Activated CD8-positive, alpha-beta T cell treated with anti-CD3 and anti-CD28 coated beads, Interleukin-2, amount 10 ng/mL, durations not matched to agents 7 days and 5 days (primary cell): ENCODE results near the gene FOLR3. TPM values are rescaled to one million over a fixed set of nuclear protein-coding genes. Genes with fewer than 3 reads are reported as not detected.
"Not testable (repeated sequence)": the region's sequence is repeated elsewhere in the genome, so short reads cannot be mapped to it uniquely, and the experiment has no call there.

Source experiments
- ATAC-seq: fragments of 150-1000 bp; cut with Tn5 transposase; one replicate; pipeline ENCODE4 v1.10.0; 2021; ENCODE audit warnings: moderate library complexity
- CTCF ChIA-PET: fragments of 350-600 bp; sonication (Branson Sonifier 250); formaldehyde crosslinking; loops from one replicate; lab custom pipeline; 2021; ENCODE audit warnings: antibody characterized with exemption; lab: Charles Lee
- POLR2A ChIA-PET: fragments of 350-600 bp; sonication (Branson Sonifier 250); formaldehyde crosslinking; loops from one replicate; lab custom pipeline; 2021; ENCODE audit warnings: antibody characterized with exemption; lab: Charles Lee
- DNase-seq: peaks from one replicate; pipeline ENCODE4 v3.0.0-alpha.2; 2020
- H3K27ac Mint-ChIP-seq: one replicate; pipeline ENCODE4 v1.8.0; 2021; ENCODE audit warnings: mild to moderate bottlenecking, mixed read lengths
- H3K27me3 Mint-ChIP-seq: one replicate; pipeline ENCODE4 v1.8.0; 2021; ENCODE audit warnings: low read depth, mixed read lengths
- H3K36me3 Mint-ChIP-seq: one replicate; pipeline ENCODE4 v1.8.0; 2021; ENCODE audit warnings: low read depth, mixed read lengths
- H3K4me1 Mint-ChIP-seq: one replicate; pipeline ENCODE4 v1.8.0; 2021; ENCODE audit warnings: low read depth, mixed read lengths
- H3K4me3 Mint-ChIP-seq: one replicate; pipeline ENCODE4 v1.8.0; 2021; ENCODE audit warnings: mild to moderate bottlenecking, mixed read lengths
- H3K9me3 Mint-ChIP-seq: one replicate; pipeline ENCODE4 v1.8.0; 2022; ENCODE audit warnings: mixed read lengths; ENCODE audit not compliant: insufficient read depth
- total RNA-seq, 2 experiments: library from RNA; stranded (reverse); gene quantifications; one replicate each; pipeline ENCODE4 v1.2.3, GENCODE V29; 2021

Gene FOLR3
- total RNA-seq, 2 experiments from 2014 or later, result not detected

GRCh38 chr11:72180892-72181552 is 45.5 kb downstream of the FOLR3 start:
- not testable (repeated sequence) for DNase-seq, H3K9me3 Mint-ChIP-seq, H3K4me1 Mint-ChIP-seq, ATAC-seq, H3K27ac Mint-ChIP-seq, H3K4me3 Mint-ChIP-seq, H3K36me3 Mint-ChIP-seq
- peaks cover 20% of the 10 kb centered on the region for H3K27me3 Mint-ChIP-seq
- POLR2A ChIA-PET, result interaction anchor here (0.6 kb wide), 1 partner anchor 264 kb away, joined by 3 read pairs; no protein-coding TSS in a partner anchor
- CTCF ChIA-PET, result interaction anchor here (1.2 to 4.8 kb wide), 4 partner anchors 38 to 250 kb away, joined by 4 to 46 read pairs (median 10); no protein-coding TSS in a partner anchor

GRCh38 chr11:72181553-72181958 is 46.0 kb downstream of the FOLR3 start:
- H3K36me3 Mint-ChIP-seq, ATAC-seq, H3K4me1 Mint-ChIP-seq, H3K27ac Mint-ChIP-seq, POLR2A ChIA-PET, H3K4me3 Mint-ChIP-seq, DNase-seq, H3K9me3 Mint-ChIP-seq: not testable (repeated sequence)
- H3K27me3 Mint-ChIP-seq, result peaks cover 20% of the 10 kb centered on the region
- CTCF ChIA-PET, result interaction anchor here (0.9 to 4.8 kb wide), 6 partner anchors 38 to 250 kb away, joined by 3 to 46 read pairs (median 16); no protein-coding TSS in a partner anchor

GRCh38 chr11:72188267-72188666 is 52.7 kb downstream of the FOLR3 start:
- DNase-seq, result no peak
- Mint-ChIP-seq H3K27me3 (peaks cover 4% of the 10 kb centered on the region), H3K4me3 (no peak overlapping the region), H3K27ac (no peak overlapping the region), H3K9me3 (no peaks in the 10 kb centered on the region), H3K36me3 (no peaks in the 10 kb centered on the region), H3K4me1 (peaks cover 2% of the 10 kb centered on the region)
- POLR2A ChIA-PET, result no interaction called here
- ATAC-seq, result no peak
- CTCF ChIA-PET, result interaction anchor here (0.7 to 1.0 kb wide), 2 partner anchors 45 to 243 kb away, joined by 3 read pairs; no protein-coding TSS in a partner anchor

Other genes with a start within 250 kb of the FOLR3 start
- gene XNDC1N, start 207.1 kb upstream of the FOLR3 start, total RNA-seq, result 10 to 100 TPM; 19.1 to 21.2 TPM
- gene RNF121, start 206.7 kb upstream of the FOLR3 start, total RNA-seq, result 10 to 100 TPM; 24.8 to 29.9 TPM
- 10 to 100 TPM; 15.9 to 16.2 TPM for gene IL18BP, start 136.8 kb upstream of the FOLR3 start, total RNA-seq
- gene NUMA1, start 55.2 kb upstream of the FOLR3 start, total RNA-seq, result 100 to 1,000 TPM; 198 to 199 TPM
- gene LRRC51, start 54.9 kb upstream of the FOLR3 start, total RNA-seq, result 1 to 10 TPM; 6.9 to 7.0 TPM
- 10 to 100 TPM; 72.7 to 77.0 TPM for gene LAMTOR1, start 32.4 kb upstream of the FOLR3 start, total RNA-seq
- gene TOMT, start 29.8 kb upstream of the FOLR3 start, total RNA-seq, result not detected
- 10 to 100 TPM; 62.9 to 69.5 TPM for gene ANAPC15, start 23.0 kb upstream of the FOLR3 start, total RNA-seq
- gene FOLR1, start 56.4 kb downstream of the FOLR3 start, total RNA-seq, result not detected
- gene FOLR2, start 81.1 kb downstream of the FOLR3 start, total RNA-seq, result not detected
- 100 to 1,000 TPM; 141 to 147 TPM for gene INPPL1, start 89.0 kb downstream of the FOLR3 start, total RNA-seq
- gene PHOX2A, start 108.5 kb downstream of the FOLR3 start, total RNA-seq, result not detected